Activated T-helper 17 cell treated with anti-CD3 and anti-CD28 coated beads, Interleukin-2, amount 50 U/mL, for 72 hours (primary cell): ENCODE data around the gene ATP6V1F. TPM values are rescaled to one million over a fixed set of nuclear protein-coding genes. Genes with fewer than 3 reads are reported as not detected.

Source experiments
- ATAC-seq: fragments of 150-1000 bp; cut with Tn5 transposase; replicated peaks from 2 replicates; pipeline ENCODE4 v1.10.0; 2021; ENCODE audit warnings: mild to moderate bottlenecking, moderate library complexity
- H3K27ac Mint-ChIP-seq: one replicate; pipeline ENCODE4 v1.8.0; 2022; ENCODE audit warnings: mixed read lengths
- H3K27me3 Mint-ChIP-seq: one replicate; pipeline ENCODE4 v1.8.0; 2022; ENCODE audit warnings: mixed read lengths
- H3K36me3 Mint-ChIP-seq: one replicate; pipeline ENCODE4 v1.8.0; 2022; ENCODE audit warnings: low read depth, mild to moderate bottlenecking, mixed read lengths
- H3K4me1 Mint-ChIP-seq: one replicate; pipeline ENCODE4 v1.8.0; 2022; ENCODE audit warnings: mixed read lengths
- H3K4me3 Mint-ChIP-seq: one replicate; pipeline ENCODE4 v1.8.0; 2022; ENCODE audit warnings: mild to moderate bottlenecking, mixed read lengths
- H3K9me3 Mint-ChIP-seq: one replicate; pipeline ENCODE4 v1.8.0; 2022; ENCODE audit warnings: mixed read lengths
- total RNA-seq, 2 donors: library from RNA; stranded (reverse); gene quantifications; one replicate each; pipeline ENCODE4 v1.2.3, GENCODE V29; 2022

Gene ATP6V1F
- total RNA-seq, 2 donors from 2014 or later, result 69.9 to 127 TPM

DNA sequence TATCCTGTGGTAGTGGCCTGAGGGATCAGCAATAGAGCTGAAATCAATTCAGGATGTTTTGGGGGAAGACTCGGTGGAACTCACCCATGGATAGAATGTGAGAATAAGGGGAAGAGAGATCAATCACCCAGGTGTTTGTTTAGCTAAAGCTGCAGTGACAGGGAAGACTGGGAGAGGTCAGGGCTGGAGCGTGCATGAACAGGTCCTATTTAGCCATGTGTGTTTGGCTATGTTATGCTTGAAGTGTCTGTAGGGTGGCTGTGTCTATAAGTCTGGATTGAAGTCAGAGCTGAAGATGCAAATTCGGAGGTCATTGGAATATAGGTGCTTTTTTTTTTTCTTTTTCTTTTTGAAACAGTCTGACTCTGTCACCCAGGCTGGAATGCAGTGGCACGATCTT lies 4.6 kb downstream of the ATP6V1F start:
- Mint-ChIP-seq H3K4me3 (no peak overlapping the region), H3K36me3 (peaks cover 18% of the 10 kb centered on the region), H3K9me3 (no peaks in the 10 kb centered on the region), H3K27ac (no peak overlapping the region), H3K27me3 (no peaks in the 10 kb centered on the region), H3K4me1 (peaks cover 10% of the 10 kb centered on the region)
- no peak for ATAC-seq

DNA sequence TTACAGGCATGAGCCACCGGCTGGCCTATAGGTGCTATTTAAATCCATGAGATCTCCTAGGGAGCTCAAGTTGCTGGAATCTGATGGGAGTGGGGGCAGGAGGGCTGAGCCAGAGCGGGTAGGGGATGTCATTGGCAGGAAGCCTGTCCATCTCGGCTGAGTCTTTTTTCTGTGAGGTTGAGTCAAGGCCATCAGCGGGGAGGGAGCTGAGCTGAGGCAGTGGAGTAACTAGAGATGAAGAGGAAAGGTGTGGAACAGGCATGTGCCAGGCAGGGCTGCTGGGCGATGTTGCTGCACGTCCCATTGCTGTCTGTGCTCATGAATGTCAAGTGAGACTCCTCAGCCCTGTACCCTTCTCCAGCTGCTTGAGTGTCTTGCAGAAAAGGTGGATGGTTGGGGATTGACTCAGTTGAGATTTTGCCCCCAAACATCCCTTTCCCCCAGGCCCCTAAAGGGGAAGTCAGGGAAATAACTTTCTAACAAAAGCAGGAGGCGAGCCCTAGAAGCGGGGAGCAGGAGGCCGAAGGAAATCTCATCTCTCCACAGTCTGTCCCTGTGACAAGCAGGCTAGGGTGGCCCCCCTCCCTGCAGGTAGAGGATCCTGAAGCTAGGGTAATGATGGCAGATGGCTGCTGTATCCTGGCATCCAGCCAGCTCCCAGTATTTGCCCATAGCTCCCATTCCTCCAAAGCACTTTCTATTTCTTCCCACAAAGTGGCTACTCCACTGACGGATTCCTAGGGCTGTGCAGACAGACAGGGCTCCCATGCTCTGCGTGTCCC lies 5.4 kb downstream of the ATP6V1F start:
- Mint-ChIP-seq H3K4me3 (peak overlapping the region; percentile 37), H3K27ac (no peak overlapping the region), H3K9me3 (no peaks in the 10 kb centered on the region), H3K4me1 (peaks cover 8% of the 10 kb centered on the region), H3K36me3 (peaks cover 13% of the 10 kb centered on the region), H3K27me3 (no peaks in the 10 kb centered on the region)
- no peak for ATAC-seq

DNA sequence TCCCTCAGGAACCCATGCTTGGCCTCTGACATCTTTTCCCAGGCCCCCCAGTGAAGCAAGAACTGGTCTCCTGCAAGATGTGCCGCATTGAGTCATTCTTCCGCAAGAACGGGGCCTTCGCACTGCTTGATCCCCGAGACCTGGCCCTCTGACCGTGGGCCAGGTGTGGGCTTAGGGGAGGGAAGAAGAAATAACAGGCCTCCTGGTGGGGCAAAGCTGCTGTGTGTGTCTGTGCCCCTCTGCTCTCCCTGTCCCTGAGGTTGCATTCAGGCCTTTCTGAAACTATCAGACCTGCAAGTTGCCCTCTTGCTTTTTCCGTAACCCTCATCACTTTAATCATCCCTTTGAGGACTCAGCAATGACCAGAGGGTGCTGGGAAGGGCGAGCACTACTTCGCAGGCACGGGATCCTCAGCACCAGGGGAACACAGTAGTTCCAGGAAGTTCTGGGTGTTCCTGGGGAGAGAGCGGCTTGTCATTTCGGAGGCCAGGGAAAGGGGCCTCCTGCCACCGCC lies 6.0 kb downstream of the ATP6V1F start:
- no peak for ATAC-seq
- peak overlapping the region; percentile 33 for H3K4me3 Mint-ChIP-seq

DNA sequence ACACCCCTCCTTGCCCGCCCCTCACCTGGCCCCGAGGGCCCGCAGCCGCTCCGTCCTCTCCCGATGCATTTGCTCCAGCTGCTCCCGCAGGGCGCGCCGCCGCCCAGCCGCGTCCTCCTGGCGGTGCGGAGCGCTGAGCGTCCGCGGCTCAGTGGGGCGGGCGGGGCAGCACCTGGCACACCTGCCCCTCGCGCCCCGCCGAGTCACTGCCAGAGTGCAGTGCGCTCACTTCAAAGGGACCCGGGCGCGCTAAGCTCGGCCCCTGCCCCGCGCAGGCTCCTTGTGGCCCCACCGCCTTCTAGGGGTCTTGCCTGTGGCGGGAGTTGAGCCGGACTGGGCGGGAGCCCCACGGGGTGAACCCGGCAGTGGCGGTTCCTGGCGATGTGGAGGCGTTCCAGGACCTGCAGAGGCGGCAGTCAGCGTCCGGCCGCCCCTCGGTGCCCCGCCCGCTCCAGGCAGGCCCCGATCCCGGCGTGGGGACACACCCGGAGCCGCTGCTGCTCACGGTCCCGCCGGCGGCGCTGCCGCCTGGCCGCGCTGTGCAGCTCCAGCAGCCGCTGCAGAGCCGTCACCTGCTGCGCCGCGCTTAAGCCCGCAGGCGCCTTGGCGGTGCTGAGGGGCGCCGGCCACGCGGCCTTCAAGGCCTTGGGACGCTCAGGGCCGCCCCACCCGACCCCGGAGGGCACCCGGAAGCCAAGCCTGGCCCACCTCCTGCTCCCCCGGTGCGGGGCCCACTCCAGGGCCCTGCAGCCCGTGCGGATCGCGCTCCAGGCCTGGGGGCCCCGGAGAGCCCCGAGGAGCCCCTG lies 6.7 kb downstream of the ATP6V1F start:
- Mint-ChIP-seq H3K36me3 (peaks cover 13% of the 10 kb centered on the region), H3K4me1 (peaks cover 8% of the 10 kb centered on the region), H3K9me3 (no peaks in the 10 kb centered on the region), H3K27me3 (no peaks in the 10 kb centered on the region), H3K27ac (no peak overlapping the region), H3K4me3 (peak overlapping the region; percentile 33)
- ATAC-seq, result peak; percentile 88

More for the DNA sequence above, 6.0 kb downstream of the ATP6V1F start:
- Mint-ChIP-seq H3K4me1 (peaks cover 8% of the 10 kb centered on the region), H3K27ac (no peak overlapping the region), H3K36me3 (peaks cover 13% of the 10 kb centered on the region), H3K27me3 (no peaks in the 10 kb centered on the region), H3K9me3 (no peaks in the 10 kb centered on the region)

DNA sequence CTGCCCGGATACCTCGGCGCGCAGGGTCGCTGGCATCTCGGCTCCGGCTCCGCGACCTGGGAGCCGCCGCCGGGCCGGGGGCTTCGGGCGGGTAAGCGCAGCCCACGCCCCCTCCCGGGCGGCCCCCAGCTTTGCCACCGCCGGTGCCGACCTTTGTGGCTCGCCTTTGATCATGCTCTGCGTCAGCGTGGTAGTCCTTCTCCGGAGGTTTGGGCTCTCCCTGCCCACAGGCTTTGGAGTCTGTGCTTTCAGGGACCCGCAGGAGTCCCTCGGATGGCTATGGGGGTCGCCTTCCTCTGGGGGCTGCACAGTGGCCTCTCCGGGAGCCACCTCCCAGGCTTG lies 7.3 kb downstream of the ATP6V1F start:
- Mint-ChIP-seq H3K27ac (no peak overlapping the region), H3K27me3 (no peaks in the 10 kb centered on the region), H3K4me1 (peaks cover 5% of the 10 kb centered on the region), H3K9me3 (no peaks in the 10 kb centered on the region), H3K4me3 (peak overlapping the region; percentile 67), H3K36me3 (peaks cover 11% of the 10 kb centered on the region)
- peak; percentile 25 for ATAC-seq

DNA sequence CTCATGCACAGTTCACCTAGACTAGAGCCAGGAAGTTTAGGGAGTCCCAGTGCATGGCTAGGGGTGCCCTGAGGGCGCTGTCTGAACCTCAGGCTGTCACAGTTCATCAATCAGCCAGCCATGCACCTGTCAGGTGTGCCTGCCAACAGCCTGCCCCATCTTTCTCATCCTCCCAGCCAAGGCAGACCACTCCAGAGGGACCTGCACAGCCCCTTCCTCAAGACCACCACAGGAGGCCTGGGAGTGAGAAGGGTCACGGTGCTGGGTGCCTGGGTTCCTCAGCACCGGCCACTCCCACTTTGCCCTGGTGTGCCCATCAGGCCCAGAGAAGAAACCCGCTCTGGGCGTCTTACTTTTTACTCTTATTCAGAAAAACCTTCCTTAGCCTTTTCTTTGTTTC lies 8.4 kb downstream of the ATP6V1F start:
- Mint-ChIP-seq H3K4me3 (peak overlapping the region; percentile 67), H3K27me3 (no peaks in the 10 kb centered on the region), H3K36me3 (no peaks in the 10 kb centered on the region)

DNA sequence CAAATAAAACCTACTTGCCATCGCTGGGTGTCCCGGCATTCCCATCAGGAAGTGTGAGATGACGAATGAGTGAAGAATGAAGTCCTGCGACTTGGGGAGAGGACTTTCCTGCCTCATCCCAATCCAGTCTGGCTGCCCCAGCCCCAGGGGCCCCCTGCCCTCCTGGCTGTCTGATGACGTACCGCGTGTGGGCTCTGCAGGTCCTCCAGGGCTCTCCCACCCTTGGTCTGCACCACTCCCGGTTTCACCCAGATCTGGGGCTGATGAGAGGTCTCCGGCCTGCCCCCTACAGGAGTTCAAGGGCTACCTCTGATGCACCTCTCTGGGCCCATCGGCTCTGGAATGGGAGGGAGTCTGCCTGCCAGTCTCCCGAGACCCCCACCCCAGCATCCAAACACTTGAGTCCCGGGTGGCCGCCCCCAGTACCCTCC lies 9.8 kb downstream of the ATP6V1F start:
- H3K36me3 Mint-ChIP-seq, result no peaks in the 10 kb centered on the region
- ATAC-seq, result no peak
- no peak overlapping the region for H3K27ac Mint-ChIP-seq
- H3K9me3 Mint-ChIP-seq, result no peaks in the 10 kb centered on the region
- no peaks in the 10 kb centered on the region for H3K27me3 Mint-ChIP-seq
- H3K4me1 Mint-ChIP-seq, result no peaks in the 10 kb centered on the region
- no peak overlapping the region for H3K4me3 Mint-ChIP-seq

More for the DNA sequence above, 8.4 kb downstream of the ATP6V1F start:
- Mint-ChIP-seq H3K27ac (no peak overlapping the region), H3K9me3 (no peaks in the 10 kb centered on the region), H3K4me1 (no peaks in the 10 kb centered on the region)
- ATAC-seq, result no peak

DNA sequence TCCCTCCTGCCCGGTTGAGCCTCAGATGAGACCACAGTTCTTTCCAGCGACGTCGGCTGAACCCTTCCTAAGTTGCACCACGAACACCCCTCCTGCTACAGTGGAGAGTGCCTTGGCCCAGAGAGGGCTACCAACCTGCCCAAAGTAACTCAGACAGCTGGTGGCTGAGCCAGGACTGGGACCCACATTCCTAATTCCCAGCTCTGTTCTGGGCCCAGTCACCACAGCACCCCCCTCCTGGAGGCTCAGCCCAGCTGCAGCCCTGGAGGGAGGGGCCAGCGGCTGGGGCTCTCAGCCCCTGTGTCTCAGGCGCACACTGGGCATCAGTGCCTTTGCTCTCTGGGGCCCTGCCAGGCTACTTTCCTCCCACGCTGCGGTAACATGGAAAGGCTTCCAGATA lies 10.6 kb downstream of the ATP6V1F start:
- no peak overlapping the region for H3K4me3 Mint-ChIP-seq
- H3K9me3 Mint-ChIP-seq, result no peaks in the 10 kb centered on the region
- H3K27ac Mint-ChIP-seq, result no peak overlapping the region
- H3K4me1 Mint-ChIP-seq, result no peaks in the 10 kb centered on the region
- no peak for ATAC-seq
- H3K36me3 Mint-ChIP-seq, result no peaks in the 10 kb centered on the region
- H3K27me3 Mint-ChIP-seq, result no peaks in the 10 kb centered on the region

DNA sequence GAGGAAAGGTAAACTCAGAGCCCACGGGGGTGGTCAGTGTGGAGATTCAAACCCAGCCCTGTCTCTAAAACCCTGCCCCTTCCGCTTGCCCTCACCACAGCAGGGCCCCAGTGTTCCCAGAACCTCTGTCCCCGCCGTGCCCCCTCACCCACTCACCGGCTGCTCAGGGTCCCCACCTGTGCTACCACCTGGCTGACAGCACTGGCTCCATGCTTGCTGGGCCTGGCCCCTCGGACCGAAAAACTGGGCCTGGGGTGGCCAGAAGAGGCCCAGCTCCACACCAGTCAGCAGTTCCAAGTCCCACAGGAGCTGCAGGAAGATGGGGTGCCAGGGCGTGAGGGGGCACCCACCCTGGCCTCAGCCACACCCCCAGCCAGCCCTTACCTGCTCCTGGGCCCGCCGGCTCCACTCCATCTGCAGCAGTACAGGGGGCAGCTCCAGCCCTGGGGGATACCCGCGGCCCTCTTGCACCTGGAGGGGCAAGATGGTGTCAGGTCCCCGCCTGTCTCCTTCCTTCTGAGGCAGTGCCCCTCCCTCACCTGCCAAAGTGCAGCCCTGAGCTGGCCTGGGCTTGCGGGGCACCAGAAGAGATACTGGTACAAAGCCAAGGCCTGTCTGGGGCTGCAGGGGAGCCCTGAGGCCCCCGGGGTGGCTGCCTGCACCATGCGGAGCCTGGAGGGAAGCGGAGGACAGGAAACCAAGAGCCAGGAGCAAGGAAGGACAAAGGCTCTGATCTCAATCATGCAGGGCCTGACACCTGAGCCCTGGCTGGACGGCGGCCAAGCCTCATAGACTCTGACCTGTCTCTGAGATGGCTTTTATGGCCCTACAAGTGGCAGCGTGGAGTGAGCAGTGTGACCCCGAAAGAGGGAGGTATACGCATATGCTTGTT lies 11.7 kb downstream of the ATP6V1F start:
- H3K4me3 Mint-ChIP-seq, result no peak overlapping the region
- no peak for ATAC-seq
- H3K36me3 Mint-ChIP-seq, result no peaks in the 10 kb centered on the region
- H3K4me1 Mint-ChIP-seq, result no peaks in the 10 kb centered on the region
- no peak overlapping the region for H3K27ac Mint-ChIP-seq
- H3K9me3 Mint-ChIP-seq, result no peaks in the 10 kb centered on the region
- H3K27me3 Mint-ChIP-seq, result no peaks in the 10 kb centered on the region

DNA sequence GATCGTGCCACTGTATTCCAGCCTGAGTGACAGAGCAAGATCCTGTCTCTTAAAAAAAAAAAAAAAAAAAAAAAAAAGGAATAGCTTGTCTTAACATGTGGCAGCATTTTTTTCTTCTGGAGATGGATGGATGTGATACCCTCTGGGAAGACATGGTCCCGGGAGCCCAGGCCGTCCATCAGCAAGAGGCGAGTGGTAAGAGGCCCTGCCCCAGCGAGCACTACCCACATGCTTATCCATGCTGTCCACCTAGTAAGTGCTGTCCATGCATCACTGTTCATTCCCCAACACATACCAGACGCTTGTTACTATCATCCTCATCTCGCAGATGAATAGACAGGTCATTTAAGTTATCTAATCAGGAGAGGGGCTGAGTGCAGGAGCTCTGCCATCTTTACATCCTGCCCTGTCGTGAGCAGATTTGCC lies 12.9 kb downstream of the ATP6V1F start:
- H3K4me3 Mint-ChIP-seq, result no peak overlapping the region
- H3K9me3 Mint-ChIP-seq, result no peaks in the 10 kb centered on the region
- H3K27me3 Mint-ChIP-seq, result no peaks in the 10 kb centered on the region
- H3K36me3 Mint-ChIP-seq, result no peaks in the 10 kb centered on the region
- no peak overlapping the region for H3K27ac Mint-ChIP-seq
- H3K4me1 Mint-ChIP-seq, result no peaks in the 10 kb centered on the region
- no peak for ATAC-seq

DNA sequence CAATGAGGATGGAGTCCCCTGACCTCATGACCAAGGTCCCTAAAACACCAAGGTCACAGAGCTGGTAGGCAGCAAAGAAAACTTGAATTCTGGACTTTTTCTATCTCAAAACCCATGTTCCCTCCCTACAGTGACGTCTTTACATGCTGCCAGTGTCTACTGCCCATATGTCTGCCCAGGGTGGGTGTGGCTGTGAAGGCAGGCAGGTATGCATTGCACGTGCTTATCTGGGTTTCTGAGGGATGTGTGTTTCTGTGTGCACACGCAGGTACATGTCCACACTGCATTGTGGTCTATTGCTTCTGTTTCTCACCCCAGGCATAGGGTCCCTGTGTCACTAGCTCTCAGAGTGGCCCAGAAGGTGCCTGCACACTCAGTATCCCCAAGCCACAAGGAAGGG lies 13.5 kb downstream of the ATP6V1F start:
- H3K9me3 Mint-ChIP-seq, result no peaks in the 10 kb centered on the region
- ATAC-seq, result no peak

DNA sequence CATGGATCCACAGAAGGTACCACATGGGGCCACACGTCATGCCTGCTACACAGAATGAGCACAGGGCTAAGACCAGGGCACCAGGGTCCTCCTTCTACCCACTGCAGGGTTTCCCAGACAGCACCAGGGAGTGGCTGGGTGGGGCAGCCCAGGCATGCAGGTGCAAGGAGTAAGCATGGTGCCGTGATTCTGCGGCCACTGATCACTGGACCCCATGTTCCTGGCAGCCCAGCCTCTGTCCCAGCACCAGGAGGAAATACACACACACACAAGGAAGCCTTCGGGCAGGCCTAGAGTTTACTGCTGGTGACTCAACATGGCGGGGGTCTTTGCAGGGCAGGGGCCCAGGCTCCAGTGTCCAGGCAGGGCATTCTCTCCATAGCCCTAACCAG lies 13.9 kb downstream of the ATP6V1F start:
- H3K4me3 Mint-ChIP-seq, result no peak overlapping the region
- no peak overlapping the region for H3K27ac Mint-ChIP-seq
- no peak for ATAC-seq
- no peaks in the 10 kb centered on the region for H3K36me3 Mint-ChIP-seq
- no peaks in the 10 kb centered on the region for H3K9me3 Mint-ChIP-seq
- H3K27me3 Mint-ChIP-seq, result no peaks in the 10 kb centered on the region
- H3K4me1 Mint-ChIP-seq, result no peaks in the 10 kb centered on the region

More for the DNA sequence above, 13.5 kb downstream of the ATP6V1F start:
- Mint-ChIP-seq H3K36me3 (no peaks in the 10 kb centered on the region), H3K4me3 (no peak overlapping the region), H3K27me3 (no peaks in the 10 kb centered on the region), H3K27ac (no peak overlapping the region), H3K4me1 (no peaks in the 10 kb centered on the region)

DNA sequence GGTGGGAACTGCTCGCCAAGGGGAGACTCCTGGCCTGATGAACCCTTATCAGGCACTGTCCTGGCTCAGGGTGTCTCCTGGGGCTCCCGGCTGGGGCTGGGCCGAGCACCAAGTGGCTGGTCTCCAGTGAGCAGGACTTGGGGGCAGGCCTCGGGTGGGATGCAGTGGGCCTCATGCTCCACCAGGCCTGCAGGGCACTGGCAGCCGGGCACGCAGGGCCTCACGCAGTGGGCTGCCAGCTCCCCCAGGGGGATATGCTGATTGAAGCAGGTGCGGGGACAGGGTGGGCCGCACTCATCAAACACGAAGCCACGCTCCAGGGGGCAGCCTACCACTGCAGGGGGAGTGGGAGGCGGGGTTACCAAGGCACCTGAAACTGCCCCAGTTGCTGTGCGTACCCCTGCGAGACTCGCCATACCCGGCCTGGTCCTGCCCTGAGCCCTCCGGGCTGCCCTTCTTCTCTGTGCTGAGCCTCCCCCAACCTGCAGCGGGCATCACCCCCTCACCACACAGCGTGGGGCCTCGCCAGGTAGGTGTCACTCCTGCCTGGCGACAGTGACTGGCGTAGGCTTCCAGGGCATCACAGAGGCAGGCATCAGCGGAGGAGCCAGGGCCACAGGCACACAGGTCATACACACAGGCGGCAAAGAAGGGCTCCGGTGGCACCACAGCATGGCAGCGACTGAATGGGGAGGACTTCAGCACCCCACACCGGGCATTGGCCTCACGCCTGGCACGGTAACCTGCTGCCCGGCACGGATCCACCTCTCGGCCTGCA lies 14.5 kb downstream of the ATP6V1F start:
- H3K27ac Mint-ChIP-seq, result no peak overlapping the region
- no peaks in the 10 kb centered on the region for H3K9me3 Mint-ChIP-seq
- no peaks in the 10 kb centered on the region for H3K27me3 Mint-ChIP-seq
- H3K36me3 Mint-ChIP-seq, result no peaks in the 10 kb centered on the region
- no peaks in the 10 kb centered on the region for H3K4me1 Mint-ChIP-seq
- ATAC-seq, result no peak
- no peak overlapping the region for H3K4me3 Mint-ChIP-seq

DNA sequence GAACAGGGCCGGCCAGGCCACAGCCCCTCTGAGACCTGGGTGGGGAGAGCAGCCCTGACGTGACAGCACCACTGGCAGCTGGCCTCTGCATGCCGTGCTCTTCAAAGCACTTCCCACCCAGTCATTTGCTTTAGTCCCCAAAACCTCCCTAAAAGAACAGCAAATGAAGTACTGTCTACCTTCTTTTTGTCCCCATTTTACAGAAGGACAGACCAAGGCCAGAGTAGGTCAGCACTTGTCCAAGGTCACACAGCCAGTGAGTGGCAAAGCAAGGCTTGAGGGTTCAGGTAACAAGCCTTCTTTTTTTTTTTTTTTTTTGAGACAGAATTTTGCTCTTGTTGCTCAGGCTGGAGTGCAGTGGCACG lies 15.1 kb downstream of the ATP6V1F start:
- Mint-ChIP-seq H3K9me3 (no peaks in the 10 kb centered on the region), H3K27me3 (no peaks in the 10 kb centered on the region), H3K27ac (no peak overlapping the region), H3K4me3 (no peak overlapping the region), H3K4me1 (no peaks in the 10 kb centered on the region), H3K36me3 (no peaks in the 10 kb centered on the region)
- no peak for ATAC-seq
